BE2C (cell line): ENCODE results near the gene CLDND1.

ENCODE experiments used
- DNase-seq: peaks from one replicate; pipeline ENCODE4 v3.0.0-alpha.2; 2020
- H3K27me3 ChIP-seq: fragments of 250-450 bp; sonication (Bioruptor Pico); 2 replicates; pipeline ENCODE4 v1.5.1; 2020; ENCODE audit warnings: mild to moderate bottlenecking
- H3K36me3 ChIP-seq: fragments of 250-450 bp; sonication (Bioruptor Pico); 2 replicates; pipeline ENCODE4 v1.5.1; 2020; ENCODE audit warnings: mild to moderate bottlenecking
- H3K4me1 ChIP-seq: fragments of 250-450 bp; sonication (Bioruptor Pico); 2 replicates; pipeline ENCODE4 v1.5.1; 2020
- H3K4me3 ChIP-seq: 2 replicates; pipeline ENCODE4 v1.5.1; 2011; ENCODE audit warnings: low read depth, low read length
- H3K9me3 ChIP-seq: fragments of 250-450 bp; sonication (Bioruptor Pico); 2 replicates; pipeline ENCODE4 v1.5.1; 2020
- TF ChIP-seq, protein P1 (sequence below): IDR thresholded peaks from 2 replicates; pipeline ENCODE4 v1.5.1; 2012; ENCODE audit warnings: mild to moderate bottlenecking, low read depth, low read length

CLDND1 gene

DNA sequence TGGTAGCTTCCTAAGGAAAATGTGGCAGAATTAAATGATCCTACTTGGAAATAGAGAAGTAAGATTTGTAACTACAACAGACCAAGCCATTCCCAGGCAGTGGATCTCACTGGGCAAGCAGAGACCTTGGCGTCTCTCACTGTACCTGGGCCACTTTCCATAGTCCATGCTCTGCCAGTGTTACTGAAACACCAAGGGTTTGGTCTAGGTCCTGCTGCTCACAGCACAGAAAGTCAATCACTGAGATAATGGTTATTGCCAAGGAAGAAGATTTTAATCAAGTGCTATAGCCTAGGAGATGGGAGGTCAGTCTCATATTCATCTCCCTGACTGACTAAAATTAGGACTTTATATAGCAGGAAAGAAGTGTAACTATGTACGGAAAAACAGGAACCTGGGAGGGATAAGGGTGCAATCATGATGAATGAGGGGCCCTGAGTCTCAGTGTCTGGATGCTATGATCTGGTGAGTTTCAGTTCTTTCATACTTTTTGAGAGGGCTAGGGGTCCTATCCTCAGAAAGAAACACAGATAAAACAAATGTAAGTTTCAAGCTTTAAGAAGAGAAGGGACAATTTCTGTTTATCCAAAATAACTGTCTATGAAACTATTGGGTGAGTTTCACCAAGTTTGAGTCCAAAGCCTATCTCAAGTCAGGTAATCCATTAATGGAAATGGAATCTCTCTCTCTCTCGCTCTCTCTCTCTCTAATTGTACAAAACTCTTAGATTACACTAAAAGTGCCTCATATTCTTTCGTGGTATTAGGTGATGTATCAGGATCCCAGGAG lies 29.7 kb upstream of the CLDND1 start:
- TF ChIP-seq, protein P1, sequence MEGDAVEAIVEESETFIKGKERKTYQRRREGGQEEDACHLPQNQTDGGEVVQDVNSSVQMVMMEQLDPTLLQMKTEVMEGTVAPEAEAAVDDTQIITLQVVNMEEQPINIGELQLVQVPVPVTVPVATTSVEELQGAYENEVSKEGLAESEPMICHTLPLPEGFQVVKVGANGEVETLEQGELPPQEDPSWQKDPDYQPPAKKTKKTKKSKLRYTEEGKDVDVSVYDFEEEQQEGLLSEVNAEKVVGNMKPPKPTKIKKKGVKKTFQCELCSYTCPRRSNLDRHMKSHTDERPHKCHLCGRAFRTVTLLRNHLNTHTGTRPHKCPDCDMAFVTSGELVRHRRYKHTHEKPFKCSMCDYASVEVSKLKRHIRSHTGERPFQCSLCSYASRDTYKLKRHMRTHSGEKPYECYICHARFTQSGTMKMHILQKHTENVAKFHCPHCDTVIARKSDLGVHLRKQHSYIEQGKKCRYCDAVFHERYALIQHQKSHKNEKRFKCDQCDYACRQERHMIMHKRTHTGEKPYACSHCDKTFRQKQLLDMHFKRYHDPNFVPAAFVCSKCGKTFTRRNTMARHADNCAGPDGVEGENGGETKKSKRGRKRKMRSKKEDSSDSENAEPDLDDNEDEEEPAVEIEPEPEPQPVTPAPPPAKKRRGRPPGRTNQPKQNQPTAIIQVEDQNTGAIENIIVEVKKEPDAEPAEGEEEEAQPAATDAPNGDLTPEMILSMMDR: no peak
- DNase-seq: no peak
- no peaks in the 10 kb centered on the region; the same call in 1 of the 2 replicates for H3K4me1 ChIP-seq
- no peak overlapping the region for H3K4me3 ChIP-seq
- no peaks in the 10 kb centered on the region for H3K36me3 ChIP-seq
- peaks cover 55% of the 10 kb centered on the region for H3K27me3 ChIP-seq
- no peaks in the 10 kb centered on the region for H3K9me3 ChIP-seq

DNA sequence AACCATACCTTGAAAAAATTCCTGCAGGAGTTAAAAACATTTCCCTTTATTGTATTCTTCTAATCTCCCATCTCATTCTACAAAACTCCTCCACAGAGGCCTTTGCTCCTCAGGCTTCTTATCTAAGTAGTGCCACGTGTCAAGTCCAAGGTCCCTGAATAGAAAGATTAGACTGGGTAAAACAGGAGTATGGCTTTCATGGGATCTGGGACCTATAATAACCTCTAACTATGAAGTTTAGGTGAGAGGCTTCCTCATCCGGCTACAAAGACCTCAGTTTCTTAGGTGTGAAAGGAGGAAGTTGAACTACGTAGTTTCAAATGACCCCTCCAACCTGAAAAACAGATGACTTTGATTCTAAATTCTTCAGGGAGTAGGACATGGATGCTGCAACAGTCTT lies 29.1 kb upstream of the CLDND1 start:
- DNase-seq: no peak
- H3K27me3 ChIP-seq: peaks cover 55% of the 10 kb centered on the region
- H3K9me3 ChIP-seq: no peaks in the 10 kb centered on the region
- TF ChIP-seq, protein P1: no peak
- H3K36me3 ChIP-seq: no peaks in the 10 kb centered on the region
- H3K4me3 ChIP-seq: no peak overlapping the region
- no peaks in the 10 kb centered on the region; the same call in 1 of the 2 replicates for H3K4me1 ChIP-seq

DNA sequence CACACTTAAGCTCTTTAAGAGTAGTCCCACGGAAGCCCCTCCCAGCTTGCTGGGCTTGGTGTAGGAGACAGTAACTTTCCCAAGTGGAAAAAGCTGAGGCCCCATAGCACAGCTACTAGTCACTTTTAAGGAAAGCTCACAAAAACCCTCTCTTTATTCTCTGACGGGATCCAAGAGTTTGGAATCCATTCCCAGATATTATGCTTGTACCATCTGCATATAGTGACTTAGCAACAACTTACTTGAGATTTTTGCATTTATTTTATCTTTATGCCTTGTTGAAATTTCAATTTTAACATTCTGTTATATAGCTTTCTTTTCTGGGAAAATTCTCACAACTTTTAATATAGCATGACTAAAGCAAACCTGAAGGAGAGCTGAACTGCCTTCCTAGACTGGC lies 28.5 kb upstream of the CLDND1 start:
- TF ChIP-seq, protein P1: no peak
- Histone ChIP-seq H3K4me1 (no peaks in the 10 kb centered on the region; the same call in 1 of the 2 replicates), H3K27me3 (peaks cover 58% of the 10 kb centered on the region), H3K4me3 (no peak overlapping the region), H3K9me3 (no peaks in the 10 kb centered on the region), H3K36me3 (no peaks in the 10 kb centered on the region)
- no peak for DNase-seq

DNA sequence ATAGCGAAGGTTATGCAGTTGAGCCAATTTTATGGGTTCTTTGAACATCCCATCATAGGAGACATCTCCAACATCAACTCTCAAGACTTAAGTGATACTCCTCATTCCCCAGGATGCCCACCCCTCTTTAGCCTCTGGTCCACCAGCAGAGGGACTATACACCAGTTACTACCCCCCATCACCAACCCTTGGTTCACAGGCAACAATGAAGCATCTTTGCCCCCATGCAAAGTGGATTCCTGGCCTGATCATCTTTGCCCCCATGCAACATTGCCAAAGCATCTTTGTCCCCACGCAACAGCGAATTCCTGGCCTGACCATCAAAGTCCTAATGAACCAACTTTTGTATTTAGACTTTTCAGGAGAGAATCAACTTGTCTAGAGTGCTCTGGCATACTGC lies 28.1 kb upstream of the CLDND1 start:
- no peaks in the 10 kb centered on the region; the same call in 1 of the 2 replicates for H3K4me1 ChIP-seq
- no peak for DNase-seq
- no peak overlapping the region for H3K4me3 ChIP-seq
- no peaks in the 10 kb centered on the region for H3K9me3 ChIP-seq
- H3K36me3 ChIP-seq: no peaks in the 10 kb centered on the region
- TF ChIP-seq, protein P1: no peak
- peaks cover 57% of the 10 kb centered on the region for H3K27me3 ChIP-seq

DNA sequence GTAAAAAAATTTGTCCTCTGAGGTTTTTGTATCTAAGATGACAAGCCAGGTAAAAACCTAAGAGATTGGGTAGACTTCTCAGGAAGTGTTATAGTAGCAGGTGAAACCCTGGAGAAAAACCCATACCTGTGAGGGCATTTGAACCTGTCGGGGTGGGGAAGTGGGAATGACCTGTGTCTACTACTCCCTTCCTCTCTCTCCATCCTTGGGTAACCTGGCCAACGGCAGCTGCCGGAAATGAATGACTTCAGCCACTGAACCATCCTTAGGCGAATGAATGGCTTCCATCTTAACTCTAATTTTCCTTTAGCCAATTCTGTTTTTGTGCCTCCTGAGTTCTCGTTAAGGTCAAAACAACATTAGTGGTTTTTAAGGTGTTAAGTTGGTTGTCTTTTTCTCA lies 25.8 kb upstream of the CLDND1 start:
- no peak overlapping the region for H3K4me3 ChIP-seq
- H3K36me3 ChIP-seq: no peaks in the 10 kb centered on the region
- H3K9me3 ChIP-seq: no peaks in the 10 kb centered on the region; the same call in 1 of the 2 replicates
- no peaks in the 10 kb centered on the region; the same call in 1 of the 2 replicates for H3K4me1 ChIP-seq
- TF ChIP-seq, protein P1: no peak
- peaks cover 63% of the 10 kb centered on the region for H3K27me3 ChIP-seq
- no peak for DNase-seq

DNA sequence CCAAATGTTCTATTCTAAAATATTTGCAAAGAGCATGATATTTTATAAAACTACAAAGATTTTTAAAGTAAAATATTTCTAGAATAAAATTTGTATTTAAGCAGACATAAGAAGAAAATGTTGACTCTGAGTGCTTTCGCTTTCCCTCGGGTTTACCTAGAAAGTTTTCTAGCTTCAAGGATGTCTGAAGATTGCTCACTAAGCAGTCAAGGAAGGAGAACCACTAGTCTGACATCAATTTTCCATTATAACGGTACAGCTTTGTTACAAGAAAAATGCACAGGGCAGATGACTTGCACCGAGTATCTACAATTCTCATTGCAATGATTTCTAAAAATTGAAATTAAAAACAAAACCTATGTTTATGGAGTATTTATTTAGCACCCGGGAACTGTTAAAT lies 23.2 kb upstream of the CLDND1 start:
- H3K4me1 ChIP-seq: no peaks in the 10 kb centered on the region; the same call in 1 of the 2 replicates
- no peaks in the 10 kb centered on the region; the same call in 1 of the 2 replicates for H3K9me3 ChIP-seq
- TF ChIP-seq, protein P1: no peak
- H3K4me3 ChIP-seq: no peak overlapping the region
- H3K36me3 ChIP-seq: no peaks in the 10 kb centered on the region
- peaks cover 63% of the 10 kb centered on the region for H3K27me3 ChIP-seq
- no peak for DNase-seq
